GM21367 (cell line): Measurements from ENCODE around the gene ANO4.
"Not testable (repeated sequence)": the region's sequence is repeated elsewhere in the genome, so short reads cannot be mapped to it uniquely, and the experiment has no call there.

Experiments
- ATAC-seq: cut with Tn5 transposase; IDR thresholded peaks from one replicate; pipeline ENCODE4 v1.9.1; 2021; ENCODE audit not compliant: unreplicated experiment

ANO4 gene

DNA sequence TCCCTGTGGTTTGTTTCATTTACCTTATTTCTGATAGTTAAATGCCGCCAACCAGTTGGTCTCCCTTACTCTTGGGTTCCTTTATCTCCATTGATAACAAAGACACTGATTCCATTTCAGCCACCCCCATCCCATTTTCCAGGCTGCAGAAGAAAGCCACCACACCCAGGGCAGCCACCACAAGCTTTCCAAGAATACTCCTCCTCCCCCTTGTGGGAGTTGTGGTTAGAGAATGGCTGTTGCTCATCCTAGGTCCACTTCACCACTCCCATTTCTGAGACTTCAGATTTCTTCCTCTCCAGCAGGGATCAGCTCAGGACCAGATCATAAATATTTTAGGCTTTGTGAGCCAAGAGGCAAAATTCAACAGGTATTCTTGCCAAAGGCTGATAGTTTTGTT is 73.9 kb downstream of the ANO4 start:
- ATAC-seq: no peak

DNA sequence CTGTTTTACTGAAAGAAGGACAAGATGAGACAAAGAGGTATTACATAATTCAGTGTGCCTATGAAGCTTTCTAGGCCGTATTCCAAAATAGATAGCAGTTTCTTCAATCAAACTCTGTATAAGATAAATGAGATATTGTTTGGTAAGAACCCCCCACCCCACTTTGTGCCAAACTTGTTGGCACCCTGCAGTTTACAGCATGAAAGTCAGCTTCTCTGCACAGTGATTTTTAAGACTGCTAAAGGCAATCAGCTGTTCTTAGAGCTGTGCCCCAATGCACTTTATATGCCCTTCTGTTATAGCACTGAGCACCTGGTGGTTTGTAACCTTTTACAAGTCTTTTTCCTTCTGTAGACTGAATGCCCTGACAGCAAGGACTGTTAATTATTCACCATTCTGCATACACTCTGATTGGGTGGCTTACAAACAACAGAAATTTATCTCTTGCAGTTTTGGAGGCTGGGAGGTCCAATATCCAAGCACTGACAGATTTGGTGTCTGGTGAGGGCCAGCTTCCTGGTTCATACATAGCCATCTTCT is 76.7 kb downstream of the ANO4 start:
- ATAC-seq: no peak

DNA sequence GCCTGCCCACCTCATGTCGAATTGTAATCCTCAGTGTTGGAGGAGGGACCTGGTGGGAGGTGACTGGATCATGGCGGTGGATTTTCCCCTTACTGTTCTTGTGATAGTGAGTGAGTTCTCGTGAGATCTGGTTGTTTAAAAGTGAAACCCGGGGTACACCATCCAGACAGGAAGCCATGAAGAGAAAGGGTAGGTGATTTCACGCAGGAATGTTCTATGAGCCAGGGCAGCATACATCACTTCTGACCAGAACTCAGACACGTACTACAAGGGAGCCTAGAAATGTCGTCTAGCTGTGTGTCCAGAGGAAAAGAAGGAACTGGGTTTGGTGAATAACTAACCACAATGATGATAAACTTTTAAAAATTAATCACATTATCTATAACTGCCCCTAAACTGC is 80.6 kb downstream of the ANO4 start:
- ATAC-seq: no peak

GRCh38 chr12:100875771-100876170 is 81.2 kb downstream of the ANO4 start:
- no peak for ATAC-seq

DNA sequence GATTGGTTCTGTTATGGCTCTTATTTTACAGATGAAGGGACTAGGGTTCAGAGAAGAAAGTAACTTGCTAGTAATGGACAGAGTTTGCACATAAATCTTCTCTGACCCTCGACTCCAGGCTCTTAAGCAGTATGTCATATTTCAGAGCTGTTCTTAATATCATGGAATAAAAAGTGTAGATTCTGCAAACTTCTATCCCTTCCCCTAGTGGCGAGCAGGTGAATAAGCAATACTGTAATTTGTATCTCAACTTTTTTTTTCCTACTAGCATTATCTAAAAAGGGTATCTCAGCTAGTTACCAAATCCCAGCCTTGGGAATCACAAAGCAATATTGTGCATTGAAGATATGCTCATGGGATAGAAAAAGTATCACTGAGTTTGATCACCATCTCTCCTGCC is 83.2 kb downstream of the ANO4 start:
- no peak for ATAC-seq

DNA sequence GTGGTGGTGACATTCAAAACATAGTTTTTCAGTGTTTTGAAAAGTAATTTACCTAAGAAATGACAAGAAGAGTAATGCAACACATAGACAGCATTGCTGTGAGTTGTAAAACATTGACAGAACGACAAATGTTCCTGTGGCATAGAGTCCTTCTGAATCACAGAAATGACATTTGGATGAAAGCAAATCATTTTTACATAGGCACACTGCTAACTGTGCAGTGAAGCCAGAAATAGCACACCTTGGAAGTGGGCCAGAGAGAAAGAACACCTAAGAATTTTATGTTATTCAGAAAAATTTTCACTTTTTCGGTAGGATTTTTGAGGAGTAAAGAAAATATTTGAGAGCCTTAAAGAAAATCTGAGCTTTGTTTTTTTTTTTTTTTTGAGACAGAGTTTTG is 100.6 kb downstream of the ANO4 start:
- no peak for ATAC-seq

DNA sequence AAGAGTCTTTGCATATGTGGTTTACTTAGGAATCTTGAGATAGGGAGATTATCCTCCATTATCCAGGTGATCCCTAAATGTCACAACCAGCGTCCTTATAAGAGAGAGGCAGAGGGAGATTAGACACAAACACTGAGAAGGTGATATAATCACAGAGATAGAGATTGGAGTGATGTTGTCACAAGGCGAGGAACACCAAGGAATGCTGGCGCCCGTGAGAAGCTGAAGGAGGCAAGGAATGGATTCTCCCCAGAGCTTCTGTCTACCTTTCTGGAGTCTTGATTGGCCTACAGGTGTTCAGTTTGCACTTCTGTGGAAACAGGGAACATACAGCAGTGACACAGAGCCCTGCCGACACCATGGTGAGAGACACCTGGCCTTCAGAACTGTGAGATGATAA is 101.6 kb downstream of the ANO4 start:
- no peak for ATAC-seq

DNA sequence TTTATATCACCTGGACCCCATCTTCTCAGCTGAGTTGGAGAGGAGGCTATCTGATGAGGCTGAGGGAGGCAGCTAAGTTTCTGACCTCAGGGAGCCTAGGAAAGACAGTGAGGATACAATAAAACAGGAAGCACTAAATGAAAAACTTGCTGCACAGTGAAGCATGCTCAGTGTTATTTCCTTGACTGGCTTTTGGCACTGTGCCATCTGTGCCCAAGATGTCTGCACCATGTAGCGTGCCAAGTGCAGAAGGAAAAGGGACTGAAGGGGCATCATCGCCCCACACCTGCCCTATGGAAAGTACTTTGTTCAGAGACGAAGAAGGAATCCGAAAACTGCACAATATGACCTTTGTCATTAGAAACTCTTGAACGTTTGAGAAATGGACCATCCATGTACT is 102.7 kb downstream of the ANO4 start:
- no peak for ATAC-seq

- no peak for ATAC-seq
These were observed 104.7 kb downstream of the ANO4 start for GRCh38 chr12:100899301-100899700.

DNA sequence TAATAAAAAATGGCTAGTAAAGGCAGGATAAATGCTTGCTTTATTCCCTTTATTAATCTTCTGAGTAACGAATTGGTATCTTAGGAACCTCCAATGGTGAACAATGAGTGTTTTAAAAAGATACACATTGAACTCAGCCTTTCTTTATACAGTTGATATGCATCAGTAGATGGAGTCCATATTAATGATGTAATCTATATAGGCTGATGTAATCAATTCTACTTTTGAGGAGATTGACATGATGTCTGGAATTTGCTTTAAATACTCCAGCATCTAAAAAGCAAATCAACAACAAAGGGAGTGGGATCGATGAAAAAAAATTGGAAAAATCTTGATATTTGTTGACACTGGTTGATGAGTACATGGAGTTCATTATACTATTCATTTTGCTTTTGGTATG is 106.2 kb downstream of the ANO4 start:
- no peak for ATAC-seq

DNA sequence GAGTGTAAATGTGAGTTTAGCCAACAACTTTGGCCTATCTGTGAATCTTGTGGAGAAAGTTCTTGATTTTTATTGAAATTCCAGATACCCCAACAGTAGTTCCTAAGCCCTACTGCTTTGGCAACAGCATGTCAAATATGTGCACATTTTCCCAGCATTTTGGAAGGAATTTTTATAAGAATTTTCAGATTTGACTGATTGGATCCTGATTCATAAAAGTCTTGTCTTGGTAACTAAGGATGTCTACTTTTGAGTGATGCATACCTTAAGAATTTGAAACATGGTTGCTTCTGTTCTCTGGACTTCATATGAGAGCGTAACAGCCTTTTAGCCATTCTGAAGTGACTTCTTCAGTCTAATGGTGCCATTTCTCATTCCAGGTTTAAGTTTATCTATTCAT is 106.7 kb downstream of the ANO4 start:
- ATAC-seq: no peak

GRCh38 chr12:100904270-100904669 is 109.7 kb downstream of the ANO4 start:
- ATAC-seq: no peak

- no peak for ATAC-seq
These were observed 113.9 kb downstream of the ANO4 start for GRCh38 chr12:100908501-100908900.

DNA sequence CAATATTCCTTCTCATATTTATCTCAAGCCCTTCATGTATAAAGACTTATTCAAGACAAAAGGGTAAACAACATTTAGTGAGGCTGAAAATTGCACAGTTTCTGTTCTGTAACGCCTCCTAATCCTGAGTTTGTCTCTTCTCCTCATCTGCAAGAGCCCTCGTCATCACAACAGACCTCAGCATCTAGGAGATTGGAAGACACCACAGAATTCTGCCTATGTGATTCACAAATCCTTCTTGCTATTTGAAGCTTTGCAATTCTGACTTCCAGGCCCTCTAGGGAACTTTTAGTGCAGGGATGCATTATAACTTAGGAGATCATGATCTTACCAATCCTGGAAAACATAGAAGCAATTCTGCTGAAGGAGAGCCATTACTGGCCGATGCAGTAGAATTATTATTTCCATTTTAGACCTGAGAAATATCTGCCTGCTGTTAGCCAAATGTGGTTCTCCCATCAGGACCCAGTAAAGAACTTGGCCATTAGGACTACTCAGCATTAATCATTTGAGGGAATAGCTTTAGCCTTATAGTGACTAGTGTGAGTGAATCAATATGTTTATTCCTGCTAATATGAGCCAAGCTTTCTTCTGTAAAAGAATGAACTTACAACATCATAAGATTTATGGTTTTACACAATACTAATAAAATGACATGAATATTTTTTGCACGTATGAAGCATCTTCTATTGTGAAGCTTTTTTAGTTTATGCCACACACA is 119.5 kb downstream of the ANO4 start:
- ATAC-seq: no peak

DNA sequence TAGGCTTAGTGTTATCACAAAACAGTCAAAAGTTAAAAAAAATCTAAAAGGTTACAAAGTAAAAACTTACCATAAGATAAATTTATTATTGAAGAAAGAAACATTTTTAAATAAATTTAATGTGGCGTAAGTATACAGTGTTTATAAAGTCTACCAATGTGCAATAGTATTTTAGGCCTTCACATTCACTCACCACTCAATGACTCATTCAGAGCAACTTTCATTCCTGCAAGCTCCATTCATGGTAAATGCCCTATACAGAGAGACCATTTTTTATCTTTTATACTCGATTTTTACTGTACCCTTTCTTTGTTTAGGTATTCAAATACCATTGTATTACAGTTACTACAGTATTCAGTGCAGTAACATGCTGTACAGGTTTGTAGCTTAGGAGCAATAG is 124.5 kb downstream of the ANO4 start:
- no peak for ATAC-seq

DNA sequence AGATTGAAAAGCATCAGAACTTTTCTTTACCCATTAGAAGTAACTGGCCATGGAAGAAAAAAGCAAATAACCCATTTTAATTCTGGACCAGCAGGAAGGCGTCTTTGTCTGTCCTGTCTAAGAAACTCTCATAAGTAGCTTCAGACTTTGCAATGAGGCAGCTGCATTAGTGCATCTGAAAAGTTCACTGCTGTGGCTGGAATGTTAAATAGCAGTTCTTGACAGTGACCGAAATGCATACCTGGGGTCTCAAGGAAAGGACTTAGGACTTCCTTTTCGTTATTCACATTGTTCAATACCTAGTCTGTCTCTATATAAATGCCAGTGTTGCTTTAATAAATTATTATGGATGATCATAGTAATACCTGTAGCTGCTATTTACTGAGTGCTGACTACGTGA is 125.9 kb downstream of the ANO4 start:
- ATAC-seq: no peak

DNA sequence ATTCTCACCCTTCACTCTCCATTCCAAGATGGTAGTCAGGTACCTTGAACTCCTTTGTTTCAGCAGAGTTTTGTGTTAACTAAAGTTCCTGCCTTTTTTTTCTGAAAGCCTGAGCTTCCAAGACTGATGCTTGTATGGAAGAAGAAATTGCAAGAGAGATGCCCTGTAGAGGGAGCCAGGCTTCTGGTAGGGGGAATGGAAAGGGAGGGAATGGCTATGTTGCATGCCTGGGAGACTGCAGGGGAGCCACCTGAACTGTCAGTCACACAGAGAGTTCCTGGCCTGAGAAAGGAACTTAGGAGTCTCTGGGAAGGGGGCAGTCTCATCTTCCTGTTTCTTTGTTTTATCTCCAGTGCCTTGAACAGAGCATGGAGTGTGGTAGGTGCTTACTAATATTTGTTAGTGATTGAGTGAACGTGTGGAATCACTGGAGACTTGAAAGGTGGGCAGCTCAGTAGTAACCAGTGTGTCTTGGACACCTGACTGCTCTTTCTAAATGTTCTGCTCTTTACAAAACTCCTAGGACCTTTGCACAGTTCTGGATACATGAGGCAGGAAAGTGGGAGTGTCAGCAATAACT is 132.2 kb downstream of the ANO4 start:
- no peak for ATAC-seq

GRCh38 chr12:100927826-100928225 is 133.2 kb downstream of the ANO4 start:
- no peak for ATAC-seq

DNA sequence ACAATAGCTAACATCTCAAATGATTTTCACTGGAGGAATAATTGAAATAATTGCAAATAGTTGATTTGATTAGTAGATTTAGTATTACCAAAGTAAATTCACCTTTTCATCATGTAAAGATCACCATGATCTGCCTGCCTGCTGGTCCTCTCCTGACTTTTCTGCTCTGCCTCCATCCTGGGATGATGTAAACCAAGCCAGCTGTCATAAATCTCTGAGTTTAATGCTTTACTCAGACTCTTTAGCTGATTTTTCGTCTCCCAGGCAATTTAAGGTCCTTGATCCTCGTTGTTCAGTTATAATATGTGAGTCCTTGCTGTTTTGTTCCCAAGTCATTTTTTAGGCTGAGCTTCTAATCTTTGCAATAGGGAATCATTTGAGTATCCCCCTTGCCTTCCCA is 138.0 kb downstream of the ANO4 start:
- no peak for ATAC-seq

DNA sequence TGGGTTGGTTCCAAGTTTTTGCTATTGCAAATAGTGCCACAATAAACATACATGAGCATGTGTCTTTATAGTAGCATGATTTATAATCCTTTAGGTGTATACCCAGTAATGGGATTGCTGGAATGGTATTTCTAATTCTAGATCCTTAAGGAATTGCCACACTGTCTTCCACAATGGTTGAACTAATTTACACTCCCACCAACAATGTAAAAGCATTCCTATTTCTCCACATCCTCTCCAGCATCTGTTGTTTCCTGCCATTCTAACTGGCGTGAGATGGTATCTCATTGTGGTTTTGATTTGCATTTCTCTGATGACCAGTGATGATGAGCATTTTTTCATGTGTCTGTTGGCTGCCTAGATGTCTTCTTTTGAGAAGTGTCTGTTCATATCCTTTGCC is 139.0 kb downstream of the ANO4 start:
- ATAC-seq: not testable (repeated sequence)

GRCh38 chr12:100935929-100936328 is 141.4 kb downstream of the ANO4 start:
- no peak for ATAC-seq

GRCh38 chr12:100936661-100937060 is 142.1 kb downstream of the ANO4 start:
- ATAC-seq: no peak

- no peak for ATAC-seq
These were observed 145.9 kb downstream of the ANO4 start for GRCh38 chr12:100940503-100940902.
